K562 (cell line): Measurements from ENCODE around the gene FRMD3. TPM values are rescaled to one million over a fixed set of nuclear protein-coding genes. Genes with fewer than 3 reads are reported as not detected.

Experiments used
- ATAC-seq: fragments of 200-7000 bp; cut with Tn5 transposase; 3 replicates; pipeline ENCODE4 v1.9.1; 2020; ENCODE audit warnings: moderate library complexity
- BruUV-seq: library from RNA; stranded (reverse); fragments of 400-500 nt; replicated peaks from 2 replicates; lab custom pipeline; 2021; lab: Mats Ljungman, UMichigan
- CTCF ChIA-PET: fragments of 300-600 bp; formaldehyde crosslinking; extraction: SDS; loops from one replicate; lab custom pipeline; 2021; ENCODE audit warnings: low intra/inter-chr PET ratio; lab: Yijun Ruan, JAX
- POLR2A ChIA-PET: fragments of 300-600, 350-650 bp; sonication (Branson Sonifier 250); formaldehyde crosslinking; extraction: SDS; loops from one replicate; lab custom pipeline; 2021; ENCODE audit warnings: antibody characterized with exemption, inconsistent platforms; lab: Yijun Ruan, JAX
- DNase-seq, 4 experiments: peaks; one replicate each; pipeline versions ENCODE4 v3.0.0 to v3.0.0-alpha.2; 2011 to 2018; ENCODE audit warnings: low spot score in 3 of 4, mixed read lengths in 3 of 4; ENCODE audit errors: extremely low read depth in 1 of 4
- FAIRE-seq: peaks from 2 replicates; lab custom pipeline; 2011; peaks lifted over from hg19 to GRCh38; lab: Jason Lieb, UNC
- H2AFZ ChIP-seq: 2 replicates; pipeline ENCODE4 v1.6.0; 2011; ENCODE audit warnings: low read depth, low read length, control low read depth, inconsistent platforms
- H3K27ac ChIP-seq: fragments of 200-600 bp; 3 replicates; pipeline ENCODE4 v1.8.0; 2011; ENCODE audit warnings: low read depth, mild to moderate bottlenecking, control low read depth, inconsistent platforms, low read length, moderate library complexity, mixed read lengths; ENCODE audit errors: extremely low read depth
- H3K27me3 ChIP-seq, 2 experiments: fragments of 300-600 bp in 1 of 2; 2 replicates in 1 of 2; 3 replicates in 1 of 2; pipeline versions ENCODE4 v1.6.0 to v1.8.0; 2011; ENCODE audit warnings: inconsistent platforms in 2 of 2, low read length in 2 of 2, mild to moderate bottlenecking in 1 of 2, mixed read lengths in 1 of 2, moderate library complexity in 1 of 2; ENCODE audit not compliant: control insufficient read depth in 2 of 2, insufficient read depth in 2 of 2
- H3K36me3 ChIP-seq: fragments of 300-600 bp; 3 replicates; pipeline ENCODE4 v1.8.0; 2011; ENCODE audit warnings: mild to moderate bottlenecking, low read length, inconsistent platforms; ENCODE audit not compliant: control insufficient read depth, insufficient read depth
- H3K4me1 ChIP-seq, 2 experiments: fragments of 200-600 bp in 1 of 2; replicated peaks in 1 of 2; 2 replicates in 1 of 2; 3 replicates in 1 of 2; pipeline versions ENCODE4 v1.5.1 to v1.8.0; 2011; ENCODE audit warnings: inconsistent platforms in 2 of 2, low read length in 2 of 2, mild to moderate bottlenecking in 1 of 2, mixed read lengths in 1 of 2, moderate library complexity in 1 of 2; ENCODE audit not compliant: control insufficient read depth in 2 of 2, insufficient read depth in 2 of 2
- H3K4me2 ChIP-seq: 2 replicates; pipeline ENCODE4 v1.6.1; 2011; ENCODE audit warnings: low read length, control low read depth, inconsistent platforms, mixed read lengths; ENCODE audit not compliant: insufficient read depth
- H3K4me3 ChIP-seq: fragments of 200-600 bp; sonication (generic), shearing (Covaris generic); 2 replicates; pipeline ENCODE4 v1.5.1; 2016; ENCODE audit warnings: control low read depth, inconsistent platforms
- H3K79me2 ChIP-seq: fragments of 200-600 bp; 3 replicates; pipeline ENCODE4 v1.8.0; 2011; ENCODE audit warnings: low read length, inconsistent platforms; ENCODE audit not compliant: control insufficient read depth, insufficient read depth
- H3K9ac ChIP-seq, 2 experiments: 2 replicates each; pipeline versions ENCODE4 v1.6.0 to v1.6.1; 2011; ENCODE audit warnings: low read depth in 2 of 2, low read length in 2 of 2, control low read depth in 1 of 2, inconsistent platforms in 1 of 2, mild to moderate bottlenecking in 1 of 2, mixed read lengths in 1 of 2; ENCODE audit not compliant: insufficient read depth in 1 of 2
- H3K9me1 ChIP-seq: one replicate; pipeline ENCODE4 v1.6.0; 2011; ENCODE audit warnings: inconsistent platforms, mild to moderate bottlenecking, low read length, moderate library complexity; ENCODE audit not compliant: control insufficient read depth, insufficient read depth
- H3K9me3 ChIP-seq: replicated peaks from 2 replicates; pipeline ENCODE4 v1.5.1; 2011; ENCODE audit warnings: low read depth, low read length, inconsistent platforms; ENCODE audit not compliant: control insufficient read depth, insufficient read depth
- H4K20me1 ChIP-seq: replicated peaks from 2 replicates; pipeline ENCODE4 v1.6.1; 2011; ENCODE audit warnings: low read length, inconsistent platforms, mixed read lengths; ENCODE audit not compliant: control insufficient read depth, insufficient read depth
- BCOR ChIP-seq: fragments of 450-650 bp; IDR thresholded peaks from 2 replicates; pipeline ENCODE4 v1.6.1; 2016
- E2F3 ChIP-seq: fragments of 250-450 bp; sonication (Bioruptor Pico); IDR thresholded peaks from 2 replicates; pipeline ENCODE4 v1.4.0; 2020; ENCODE audit warnings: mild to moderate bottlenecking
- FIP1L1 ChIP-seq: fragments of 200-400 bp; formaldehyde crosslinking; IDR thresholded peaks from 2 replicates; pipeline ENCODE4 v1.6.1; 2018; ENCODE audit warnings: mild to moderate bottlenecking, low read depth, low read length; ENCODE audit not compliant: poor library complexity, severe bottlenecking
- FOXA3 ChIP-seq, 2 experiments: fragments of 450-650 bp in 1 of 2; sonication (generic) in 1 of 2; formaldehyde crosslinking; IDR thresholded peaks in 1 of 2; conservative IDR thresholded peaks in 1 of 2; 2 replicates each; pipeline versions ENCODE4 v1.4.0 to v1.8.0; 2020 to 2022; ENCODE audit warnings: mild to moderate bottlenecking in 2 of 2, missing genetic modification reagents in 1 of 2
- MAZ ChIP-seq, 2 experiments: fragments of 450-650 bp in 1 of 2; sonication (generic) in 1 of 2; formaldehyde crosslinking; IDR thresholded peaks in 1 of 2; conservative IDR thresholded peaks in 1 of 2; 2 replicates each; pipeline versions ENCODE4 v1.4.0 to v1.5.0; 2020; ENCODE audit warnings: mild to moderate bottlenecking in 1 of 2, missing genetic modification reagents in 1 of 2
- NFIC ChIP-seq: fragments of 450-650 bp; IDR thresholded peaks from 2 replicates; pipeline ENCODE4 v1.6.1; 2017; ENCODE audit warnings: mild to moderate bottlenecking, inconsistent platforms
- PHTF2 ChIP-seq: fragments of 250-450 bp; sonication (Bioruptor Pico); IDR thresholded peaks from 2 replicates; pipeline ENCODE4 v1.5.0; 2021; ENCODE audit warnings: mild to moderate bottlenecking
- POLR2AphosphoS5 ChIP-seq: IDR thresholded peaks from 2 replicates; pipeline ENCODE4 v1.6.1; 2011; ENCODE audit warnings: mild to moderate bottlenecking, low read depth, low read length, moderate library complexity; ENCODE audit not compliant: control insufficient read depth, insufficient read depth
- PTTG1 ChIP-seq: fragments of 450-650 bp; IDR thresholded peaks from 2 replicates; pipeline ENCODE4 v1.6.1; 2016; ENCODE audit warnings: low read depth, mild to moderate bottlenecking, missing genetic modification characterization, missing compliant biosample characterization
- SMARCB1 ChIP-seq: IDR thresholded peaks from 2 replicates; pipeline ENCODE4 v1.6.1; 2011; ENCODE audit warnings: improper control_type of control experiment, low read depth; ENCODE audit not compliant: insufficient read length
- SP1 ChIP-seq: sonication (generic); formaldehyde crosslinking; IDR thresholded peaks from 2 replicates; pipeline ENCODE4 v1.8.1; 2022; ENCODE audit warnings: mild to moderate bottlenecking, missing genetic modification reagents
- TGIF2 ChIP-seq: sonication (generic); formaldehyde crosslinking; IDR thresholded peaks from 2 replicates; pipeline ENCODE4 v1.8.1; 2022; ENCODE audit warnings: mild to moderate bottlenecking, missing genetic modification reagents, moderate library complexity
- USF2 ChIP-seq: sonication (generic); formaldehyde crosslinking; IDR thresholded peaks from 2 replicates; pipeline ENCODE4 v1.5.0; 2020; ENCODE audit warnings: missing genetic modification reagents
- XRCC4 ChIP-seq: IDR thresholded peaks from one replicate; pipeline ENCODE4 v1.6.1; 2011; ENCODE audit not compliant: insufficient read depth, insufficient read length; ENCODE audit errors: extremely low read depth
- ZNF24 ChIP-seq: fragments of 450-650 bp; IDR thresholded peaks from 2 replicates; pipeline ENCODE4 v1.6.1; 2016
- ZNF695 ChIP-seq: fragments of 450-650 bp; formaldehyde crosslinking; IDR thresholded peaks from 2 replicates; pipeline ENCODE4 v1.4.0; 2020; ENCODE audit warnings: mild to moderate bottlenecking, moderate library complexity
- WGBS: fragments of 100-300 bp; shearing (Covaris generic); methylation state at CpG from one replicate; pipeline ENCODE4 v1.1.6; 2016; ENCODE audit warnings: low coverage, mixed read lengths; ENCODE audit not compliant: insufficient coverage; ENCODE audit errors: missing lambda C conversion rate; 5-methylcytosine and 5-hydroxymethylcytosine counted together
- in situ Hi-C: fragments of 300-500 bp; cut with MboI; formaldehyde crosslinking; loops from 4 replicates; pipeline ENCODE4 v1.15.0; 2018; ENCODE audit warnings: inconsistent platforms, mixed read lengths
- intact Hi-C: fragments of 100-400 bp; cut with micrococcal nuclease; formaldehyde crosslinking; loops from 2 replicates; pipeline ENCODE4 v1.14.2; 2022
- polyA plus RNA-seq, 8 experiments: library from polyadenylated mRNA; depleted of rRNA in 4 of 8; stranded (reverse) in 5 of 8; unstranded in 3 of 8; fragments of >200 nt; fragmentation: Nextera tagmentation in 2 of 8; fragmentation: Illumina TruSeq in 1 of 8; extraction: Ambion mirVana in 2 of 8; extraction: Trizol in 1 of 8; gene quantifications; 2 replicates each; pipeline versions ENCODE4 v1.2.1 to v1.2.3, GENCODE V29; 2011 to 2014; ENCODE audit warnings: inconsistent platforms in 1 of 8, missing spikeins in 1 of 8
- total RNA-seq, 7 experiments: library from RNA; depleted of rRNA in 6 of 7; stranded (reverse); fragments of >200 nt in 6 of 7; fragmentation: Illumina TruSeq in 2 of 7; extraction: Trizol in 2 of 7; gene quantifications; 2 replicates each; pipeline versions ENCODE4 v1.2.1 to v1.2.3, GENCODE V29; 2011 to 2021; ENCODE audit warnings: low replicate concordance in 1 of 7
- TF ChIP-seq, protein P1 (sequence below): fragments of 250-450 bp; sonication (Bioruptor Pico); IDR thresholded peaks from 2 replicates; pipeline ENCODE4 v1.8.0; 2021; ENCODE audit warnings: moderate library complexity, mild to moderate bottlenecking, inconsistent platforms
- TF ChIP-seq, protein P2 (sequence below): fragments of 450-650 bp; IDR thresholded peaks from 2 replicates; pipeline ENCODE4 v1.6.1; 2016; ENCODE audit warnings: low read depth, mild to moderate bottlenecking, moderate library complexity

Gene FRMD3
- total and polyA plus RNA-seq, 9 of the 15 experiments (the other 6 are each of a cell fraction or from before 2014, with no cell fraction given): 0.09 to 0.51 (median 0.21) TPM

DNA sequence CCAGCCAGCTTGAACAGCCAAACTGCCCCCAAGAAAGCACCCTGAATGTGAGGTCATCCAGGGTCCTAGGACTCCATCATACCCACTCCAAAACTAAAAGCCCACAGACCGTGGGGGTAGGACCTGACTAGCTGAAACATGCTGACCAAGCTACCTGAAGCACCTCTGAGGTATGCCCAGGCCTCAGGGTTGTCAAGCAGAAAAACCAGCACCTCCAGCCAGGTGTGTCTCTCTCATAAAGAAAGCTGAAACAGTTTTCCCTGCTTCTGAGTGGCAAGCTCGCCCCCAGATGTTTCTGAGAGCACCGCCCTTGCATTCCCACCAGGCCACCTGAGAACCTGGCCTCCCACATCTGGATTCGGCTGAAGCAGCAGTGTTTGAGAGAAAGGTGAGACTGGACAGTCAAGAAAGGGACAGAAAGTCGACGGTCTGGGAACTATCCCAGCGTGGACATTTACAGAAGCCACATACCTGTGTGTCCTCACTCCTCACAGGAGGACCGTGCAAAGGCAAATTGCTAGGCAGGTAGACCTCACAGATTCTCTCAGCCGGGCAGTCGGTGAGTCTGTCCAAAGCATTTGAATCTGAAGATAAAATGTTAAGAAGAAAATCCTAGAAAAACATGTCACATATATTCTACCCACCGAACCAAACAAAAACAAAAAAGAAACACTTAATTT, 319.6 kb downstream of the FRMD3 start (continued):
- no peak for TF ChIP-seq USF2
- TF ChIP-seq PHTF2 (CRISPR knock-in tag): no peak
- TF ChIP-seq BCOR: no peak
- TF ChIP-seq ZNF695 (CRISPR knock-in tag): no peak

DNA sequence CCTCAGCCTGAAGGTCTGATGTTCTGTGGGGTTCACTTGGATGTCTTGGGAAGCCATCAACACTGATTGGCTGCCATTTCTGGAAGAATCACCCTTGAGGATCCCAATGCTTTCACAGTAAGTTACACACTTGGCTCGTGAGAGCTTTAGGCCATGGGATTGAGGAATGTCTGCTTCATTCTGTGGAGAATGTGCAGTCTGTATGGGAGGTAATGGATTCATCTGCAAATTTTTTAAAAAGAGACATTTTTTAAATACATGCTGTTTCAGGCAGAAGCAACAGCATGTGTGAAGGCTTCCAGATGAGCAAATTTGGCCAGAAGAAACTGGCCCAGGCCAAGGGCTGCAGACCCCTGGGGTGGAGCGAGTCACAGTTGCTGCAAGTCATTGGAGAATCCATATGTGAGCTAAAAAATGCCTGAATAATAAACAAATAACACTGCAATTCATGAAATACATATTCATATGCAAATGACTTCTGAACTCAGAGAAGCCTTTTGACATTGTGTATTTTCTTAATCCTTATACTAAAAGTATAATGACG, 328.9 kb downstream of the FRMD3 start:
- ChIA-PET POLR2A (no interaction called here), CTCF (no interaction called here)
- Histone ChIP-seq H2AFZ (no peak overlapping the region), H3K9me3 (no peaks in the 10 kb centered on the region), H3K9ac (no peak overlapping the region), H3K4me3 (no peak overlapping the region), H3K79me2 (no peaks in the 10 kb centered on the region), H3K27ac (no peak overlapping the region), H3K4me1 (no peaks in the 10 kb centered on the region; a peak in 1 of 5 replicates), H4K20me1 (no peaks in the 10 kb centered on the region), H3K27me3 (no peaks in the 10 kb centered on the region), H3K9me1 (no peaks in the 10 kb centered on the region), H3K36me3 (no peaks in the 10 kb centered on the region), H3K4me2 (no peak overlapping the region)
- ATAC-seq: no peak
- TF ChIP-seq PTTG1 (no peak), NFIC (no peak), TGIF2 (CRISPR knock-in tag) (no peak), E2F3 (CRISPR knock-in tag) (no peak), FOXA3 (CRISPR knock-in tag; conservative IDR thresholded peaks at IDR 0.05 in 1 of 2, IDR thresholded peaks at IDR 0.05 in 1 of 2) (no peak), SMARCB1 (no peak), POLR2AphosphoS5 (no peak), FIP1L1 (no peak), MAZ (CRISPR knock-in tag; conservative IDR thresholded peaks at IDR 0.05 in 1 of 2, IDR thresholded peaks at IDR 0.05 in 1 of 2) (no peak), SP1 (no peak), ZNF24 (no peak), XRCC4 (no peak)
- TF ChIP-seq, protein P1, sequence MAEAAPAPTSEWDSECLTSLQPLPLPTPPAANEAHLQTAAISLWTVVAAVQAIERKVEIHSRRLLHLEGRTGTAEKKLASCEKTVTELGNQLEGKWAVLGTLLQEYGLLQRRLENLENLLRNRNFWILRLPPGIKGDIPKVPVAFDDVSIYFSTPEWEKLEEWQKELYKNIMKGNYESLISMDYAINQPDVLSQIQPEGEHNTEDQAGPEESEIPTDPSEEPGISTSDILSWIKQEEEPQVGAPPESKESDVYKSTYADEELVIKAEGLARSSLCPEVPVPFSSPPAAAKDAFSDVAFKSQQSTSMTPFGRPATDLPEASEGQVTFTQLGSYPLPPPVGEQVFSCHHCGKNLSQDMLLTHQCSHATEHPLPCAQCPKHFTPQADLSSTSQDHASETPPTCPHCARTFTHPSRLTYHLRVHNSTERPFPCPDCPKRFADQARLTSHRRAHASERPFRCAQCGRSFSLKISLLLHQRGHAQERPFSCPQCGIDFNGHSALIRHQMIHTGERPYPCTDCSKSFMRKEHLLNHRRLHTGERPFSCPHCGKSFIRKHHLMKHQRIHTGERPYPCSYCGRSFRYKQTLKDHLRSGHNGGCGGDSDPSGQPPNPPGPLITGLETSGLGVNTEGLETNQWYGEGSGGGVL (CRISPR knock-in tag): no peak
- TF ChIP-seq, protein P2, sequence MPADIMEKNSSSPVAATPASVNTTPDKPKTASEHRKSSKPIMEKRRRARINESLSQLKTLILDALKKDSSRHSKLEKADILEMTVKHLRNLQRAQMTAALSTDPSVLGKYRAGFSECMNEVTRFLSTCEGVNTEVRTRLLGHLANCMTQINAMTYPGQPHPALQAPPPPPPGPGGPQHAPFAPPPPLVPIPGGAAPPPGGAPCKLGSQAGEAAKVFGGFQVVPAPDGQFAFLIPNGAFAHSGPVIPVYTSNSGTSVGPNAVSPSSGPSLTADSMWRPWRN: no peak
- no peak for DNase-seq
- intact Hi-C loops: no loop called here
- no TSS peak for BruUV-seq
- in situ Hi-C loops: no loop called here
- 24% methylated on average over 3 of the region's 3 CpGs for WGBS
- FAIRE-seq: no peak
